WTC11 (cell line): ENCODE measurements around the gene SPG21. TPM values are rescaled to one million over a fixed set of nuclear protein-coding genes. Genes with fewer than 3 reads are reported as not detected.

ENCODE experiments used
- ATAC-seq: fragments of 200-7000 bp; cut with Tn5 transposase; 2 replicates; pipeline ENCODE4 v1.10.0; 2021; ENCODE audit warnings: mild to moderate bottlenecking, moderate library complexity
- CTCF ChIA-PET: fragments of 300-600 bp; sonication (Branson Sonifier 250); formaldehyde crosslinking; loops from one replicate; lab custom pipeline; 2021; ENCODE audit warnings: antibody characterized with exemption; lab: Charles Lee
- POLR2A ChIA-PET: fragments of 350-600 bp; sonication (Branson Sonifier 250); formaldehyde crosslinking; loops from one replicate; lab custom pipeline; 2021; ENCODE audit warnings: antibody characterized with exemption; lab: Charles Lee
- DNase-seq: peaks from one replicate; pipeline ENCODE4 v3.0.0; 2021; ENCODE audit warnings: low spot score
- H3K27ac Mint-ChIP-seq: 2 replicates; pipeline ENCODE4 v1.8.0; 2021; ENCODE audit warnings: mixed read lengths
- H3K27me3 Mint-ChIP-seq: 2 replicates; pipeline ENCODE4 v1.8.0; 2021; ENCODE audit warnings: low read depth, mild to moderate bottlenecking, moderate library complexity, mixed read lengths
- H3K36me3 Mint-ChIP-seq: 2 replicates; pipeline ENCODE4 v1.8.0; 2021; ENCODE audit warnings: mixed read lengths
- H3K4me1 Mint-ChIP-seq: 2 replicates; pipeline ENCODE4 v1.8.0; 2022; ENCODE audit warnings: mixed read lengths
- H3K4me3 Mint-ChIP-seq: 2 replicates; pipeline ENCODE4 v1.8.0; 2021; ENCODE audit warnings: mild to moderate bottlenecking, moderate library complexity, mixed read lengths
- H3K9me3 Mint-ChIP-seq: 2 replicates; pipeline ENCODE4 v1.8.0; 2021; ENCODE audit warnings: mixed read lengths
- AR ChIP-seq: fragments of 250-450 bp; sonication (Bioruptor Pico); IDR thresholded peaks from 2 replicates; pipeline ENCODE4 v1.9.0; 2021; ENCODE audit warnings: mild to moderate bottlenecking
- CREB1 ChIP-seq: sonication (generic); formaldehyde crosslinking; IDR thresholded peaks from 2 replicates; pipeline ENCODE4 v1.8.0; 2023; ENCODE audit warnings: mild to moderate bottlenecking, missing genetic modification reagents
- CREM ChIP-seq: sonication (generic); formaldehyde crosslinking; IDR thresholded peaks from 2 replicates; pipeline ENCODE4 v1.8.1; 2022; ENCODE audit warnings: mild to moderate bottlenecking, missing genetic modification reagents, moderate library complexity
- ELF4 ChIP-seq: sonication (generic); formaldehyde crosslinking; IDR thresholded peaks from 2 replicates; pipeline ENCODE4 v1.8.1; 2022; ENCODE audit warnings: low read depth, mild to moderate bottlenecking, moderate library complexity, missing genetic modification reagents
- ESRRA ChIP-seq: sonication (generic); formaldehyde crosslinking; IDR thresholded peaks from 2 replicates; pipeline ENCODE4 v1.8.1; 2022; ENCODE audit warnings: mild to moderate bottlenecking, missing genetic modification reagents, borderline replicate concordance
- FOXP1 ChIP-seq: sonication (generic); formaldehyde crosslinking; IDR thresholded peaks from 2 replicates; pipeline ENCODE4 v1.8.0; 2022; ENCODE audit warnings: missing genetic modification reagents, mild to moderate bottlenecking, moderate library complexity, borderline replicate concordance
- IRF1 ChIP-seq: sonication (generic); formaldehyde crosslinking; IDR thresholded peaks from 2 replicates; pipeline ENCODE4 v1.8.0; 2023; ENCODE audit warnings: missing genetic modification reagents
- JAZF1 ChIP-seq: fragments of 250-450 bp; sonication (Bioruptor Pico); IDR thresholded peaks from 2 replicates; pipeline ENCODE4 v1.9.0; 2021; ENCODE audit warnings: moderate library complexity, mild to moderate bottlenecking, inconsistent platforms
- KAT7 ChIP-seq: sonication (generic); formaldehyde crosslinking; IDR thresholded peaks from 2 replicates; pipeline ENCODE4 v1.8.1; 2023; ENCODE audit warnings: missing genetic modification reagents, mild to moderate bottlenecking, borderline replicate concordance
- MXD4 ChIP-seq: fragments of 250-450 bp; sonication (Bioruptor Pico); IDR thresholded peaks from 2 replicates; pipeline ENCODE4 v1.8.0; 2021; ENCODE audit warnings: mild to moderate bottlenecking, moderate library complexity, borderline replicate concordance
- MYBL2 ChIP-seq: sonication (generic); formaldehyde crosslinking; IDR thresholded peaks from 2 replicates; pipeline ENCODE4 v1.8.1; 2023; ENCODE audit warnings: mild to moderate bottlenecking, moderate library complexity, missing genetic modification reagents
- NFE2L1 ChIP-seq: sonication (generic); formaldehyde crosslinking; IDR thresholded peaks from 2 replicates; pipeline ENCODE4 v1.8.1; 2023; ENCODE audit warnings: missing genetic modification reagents
- NR2C2 ChIP-seq: sonication (generic); formaldehyde crosslinking; IDR thresholded peaks from 2 replicates; pipeline ENCODE4 v1.8.0; 2022; ENCODE audit warnings: mild to moderate bottlenecking, missing genetic modification reagents
- OVOL2 ChIP-seq: fragments of 250-450 bp; sonication (Bioruptor Pico); IDR thresholded peaks from 2 replicates; pipeline ENCODE4 v1.9.0; 2021; ENCODE audit warnings: mild to moderate bottlenecking, borderline replicate concordance
- PRRX2 ChIP-seq: fragments of 250-450 bp; sonication (Bioruptor Pico); IDR thresholded peaks from 2 replicates; pipeline ENCODE4 v1.8.0; 2021; ENCODE audit warnings: mild to moderate bottlenecking
- SP1 ChIP-seq: sonication (generic); formaldehyde crosslinking; conservative IDR thresholded peaks from 2 replicates; pipeline ENCODE4 v1.8.1; 2022; ENCODE audit warnings: missing genetic modification reagents
- TEAD1 ChIP-seq: sonication (generic); formaldehyde crosslinking; IDR thresholded peaks from 2 replicates; pipeline ENCODE4 v1.8.0; 2022; ENCODE audit warnings: mild to moderate bottlenecking, missing genetic modification reagents
- ZNF232 ChIP-seq: sonication (generic); formaldehyde crosslinking; IDR thresholded peaks from 2 replicates; pipeline ENCODE4 v1.8.0; 2022; ENCODE audit warnings: mild to moderate bottlenecking, missing genetic modification reagents
- ZNF317 ChIP-seq: sonication (generic); formaldehyde crosslinking; IDR thresholded peaks from 2 replicates; pipeline ENCODE4 v1.8.1; 2023; ENCODE audit warnings: low read depth, mild to moderate bottlenecking, moderate library complexity, missing genetic modification reagents, borderline replicate concordance
- ZNF532 ChIP-seq: fragments of 250-450 bp; sonication (Bioruptor Pico); IDR thresholded peaks from 2 replicates; pipeline ENCODE4 v1.9.0; 2021; ENCODE audit warnings: mild to moderate bottlenecking, borderline replicate concordance
- ZNF671 ChIP-seq: fragments of 250-450 bp; sonication (Bioruptor Pico); IDR thresholded peaks from 2 replicates; pipeline ENCODE4 v1.8.0; 2021; ENCODE audit warnings: mild to moderate bottlenecking
- total RNA-seq: library from RNA; stranded (reverse); gene quantifications from 3 replicates; pipeline ENCODE4 v1.2.3, GENCODE V29; 2021
- TF ChIP-seq, protein P1 (sequence below): sonication (generic); formaldehyde crosslinking; IDR thresholded peaks from 2 replicates; pipeline ENCODE4 v1.8.0; 2022; ENCODE audit warnings: mild to moderate bottlenecking, missing genetic modification reagents
- TF ChIP-seq, protein P2 (sequence below): sonication (generic); formaldehyde crosslinking; IDR thresholded peaks from 2 replicates; pipeline ENCODE4 v1.8.1; 2022; ENCODE audit warnings: mild to moderate bottlenecking, missing genetic modification reagents, moderate library complexity, borderline replicate concordance

Gene SPG21
- total RNA-seq, 1 experiment from 2014 or later, result 69.9 TPM

DNA sequence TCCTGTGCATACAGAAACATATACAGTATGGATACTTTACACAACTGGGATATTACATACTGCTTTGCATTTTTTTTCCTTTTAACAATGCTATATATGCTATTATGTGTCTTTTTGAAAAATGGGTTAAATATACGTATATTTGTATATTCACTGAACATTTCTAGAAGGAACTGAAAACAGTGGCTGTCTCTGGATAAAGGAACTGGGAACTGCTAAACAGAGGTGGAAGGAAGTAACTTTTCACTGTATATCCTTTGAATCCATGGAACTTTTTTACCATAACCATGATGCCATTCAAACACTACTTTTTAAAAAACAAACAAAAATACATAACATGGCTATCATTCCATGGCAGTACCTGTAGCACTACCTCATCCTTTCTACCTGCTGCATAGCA, 37.9 kb upstream of the SPG21 start:
- TF ChIP-seq CREB1 (CRISPR knock-in tag) (no peak), ELF4 (CRISPR knock-in tag) (no peak), AR (CRISPR knock-in tag) (no peak), ZNF671 (CRISPR knock-in tag) (no peak), PRRX2 (CRISPR knock-in tag) (no peak), NFE2L1 (CRISPR knock-in tag) (no peak), ZNF532 (CRISPR knock-in tag) (no peak), ESRRA (CRISPR knock-in tag) (no peak)
- Mint-ChIP-seq H3K36me3 (peaks cover 8% of the 10 kb centered on the region), H3K4me3 (peak overlapping the region; percentile 75), H3K27me3 (peaks cover 6% of the 10 kb centered on the region), H3K27ac (no peak overlapping the region), H3K9me3 (no peaks in the 10 kb centered on the region), H3K4me1 (peaks cover 18% of the 10 kb centered on the region)
- POLR2A ChIA-PET, result no interaction called here
- ATAC-seq (no peak), DNase-seq (no peak)
- CTCF ChIA-PET, result interaction anchor here (0.5 to 1.5 kb wide), 4 partner anchors 39 to 74 kb away, joined by 3 to 4 read pairs (median 4); no protein-coding TSS in a partner anchor

- CTCF ChIA-PET, result interaction anchor here (0.6 to 1.5 kb wide), 2 partner anchors 47 to 75 kb away, joined by 4 read pairs; no protein-coding TSS in a partner anchor
- Mint-ChIP-seq H3K9me3 (no peaks in the 10 kb centered on the region), H3K4me1 (peaks cover 12% of the 10 kb centered on the region), H3K36me3 (peaks cover 8% of the 10 kb centered on the region)
- POLR2A ChIA-PET, result interaction anchor here (0.6 kb wide), 1 partner anchor 113 kb away, joined by 3 read pairs; no protein-coding TSS in a partner anchor
- TF ChIP-seq JAZF1 (CRISPR knock-in tag) (no peak), KAT7 (CRISPR knock-in tag) (no peak), ZNF232 (CRISPR knock-in tag) (no peak), FOXP1 (no peak), TEAD1 (CRISPR knock-in tag) (no peak), NR2C2 (no peak), SP1 (CRISPR knock-in tag) (no peak)
- TF ChIP-seq, protein P1, sequence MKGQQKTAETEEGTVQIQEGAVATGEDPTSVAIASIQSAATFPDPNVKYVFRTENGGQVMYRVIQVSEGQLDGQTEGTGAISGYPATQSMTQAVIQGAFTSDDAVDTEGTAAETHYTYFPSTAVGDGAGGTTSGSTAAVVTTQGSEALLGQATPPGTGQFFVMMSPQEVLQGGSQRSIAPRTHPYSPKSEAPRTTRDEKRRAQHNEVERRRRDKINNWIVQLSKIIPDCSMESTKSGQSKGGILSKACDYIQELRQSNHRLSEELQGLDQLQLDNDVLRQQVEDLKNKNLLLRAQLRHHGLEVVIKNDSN (CRISPR knock-in tag), result no peak
- TF ChIP-seq, all 79 proteins: peak for 0
- DNase-seq (no peak), ATAC-seq (no peak)
- no peak overlapping the region for H3K4me3 Mint-ChIP-seq
- H3K27me3 Mint-ChIP-seq, result peaks cover 6% of the 10 kb centered on the region
- peak overlapping the region; percentile 27; the same call in 1 of the 2 replicates for H3K27ac Mint-ChIP-seq
Measured at GRCh38 chr15:65026756-65027155, 37.0 kb upstream of the SPG21 start.

GRCh38 chr15:65021488-65021887, 31.8 kb upstream of the SPG21 start:
- no peak for DNase-seq

More at GRCh38 chr15:65021488-65021887, 31.8 kb upstream of the SPG21 start:
- ChIA-PET CTCF (interaction anchor here (2.0 kb wide), 1 partner anchor 12 kb away, joined by 6 read pairs; no protein-coding TSS in a partner anchor), POLR2A (no interaction called here)
- ATAC-seq, result no peak
- Mint-ChIP-seq H3K4me3 (no peak overlapping the region), H3K27me3 (no peaks in the 10 kb centered on the region), H3K27ac (no peak overlapping the region), H3K9me3 (no peaks in the 10 kb centered on the region), H3K36me3 (peaks cover 23% of the 10 kb centered on the region), H3K4me1 (no peaks in the 10 kb centered on the region)
- TF ChIP-seq OVOL2 (CRISPR knock-in tag) (no peak), IRF1 (CRISPR knock-in tag) (no peak), MYBL2 (CRISPR knock-in tag) (no peak), CREM (no peak), ZNF317 (no peak), MXD4 (CRISPR knock-in tag) (no peak)
- TF ChIP-seq, protein P2, sequence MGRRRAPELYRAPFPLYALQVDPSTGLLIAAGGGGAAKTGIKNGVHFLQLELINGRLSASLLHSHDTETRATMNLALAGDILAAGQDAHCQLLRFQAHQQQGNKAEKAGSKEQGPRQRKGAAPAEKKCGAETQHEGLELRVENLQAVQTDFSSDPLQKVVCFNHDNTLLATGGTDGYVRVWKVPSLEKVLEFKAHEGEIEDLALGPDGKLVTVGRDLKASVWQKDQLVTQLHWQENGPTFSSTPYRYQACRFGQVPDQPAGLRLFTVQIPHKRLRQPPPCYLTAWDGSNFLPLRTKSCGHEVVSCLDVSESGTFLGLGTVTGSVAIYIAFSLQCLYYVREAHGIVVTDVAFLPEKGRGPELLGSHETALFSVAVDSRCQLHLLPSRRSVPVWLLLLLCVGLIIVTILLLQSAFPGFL, result no peak
- TF ChIP-seq, protein P1 (CRISPR knock-in tag), result no peak
